Measurements from ENCODE around the gene CR1L.
"Not testable (repeated sequence)": the region's sequence is repeated elsewhere in the genome, so short reads cannot be mapped to it uniquely, and the experiment has no call there.

CR1L gene

GRCh38 chr1:207646171-207646570 lies 1.2 kb downstream of the CR1L start:
- no peak for DNase-seq (ENCODE audit: low read depth in 2 of 2)

- DNase-seq (ENCODE audit: low read depth in 2 of 2), result no peak
Measured at GRCh38 chr1:207646944-207647579, 2.1 kb downstream of the CR1L start.

- no peak for DNase-seq (ENCODE audit: low read depth in 2 of 2)
Measured at GRCh38 chr1:207647671-207648333, 2.9 kb downstream of the CR1L start.

- DNase-seq (ENCODE audit: low read depth in 2 of 2), result no peak
Measured at GRCh38 chr1:207648334-207649209, 3.6 kb downstream of the CR1L start.

- DNase-seq (ENCODE audit: low read depth in 2 of 2), result no peak
Measured at GRCh38 chr1:207649210-207649753, 4.3 kb downstream of the CR1L start.

DNA sequence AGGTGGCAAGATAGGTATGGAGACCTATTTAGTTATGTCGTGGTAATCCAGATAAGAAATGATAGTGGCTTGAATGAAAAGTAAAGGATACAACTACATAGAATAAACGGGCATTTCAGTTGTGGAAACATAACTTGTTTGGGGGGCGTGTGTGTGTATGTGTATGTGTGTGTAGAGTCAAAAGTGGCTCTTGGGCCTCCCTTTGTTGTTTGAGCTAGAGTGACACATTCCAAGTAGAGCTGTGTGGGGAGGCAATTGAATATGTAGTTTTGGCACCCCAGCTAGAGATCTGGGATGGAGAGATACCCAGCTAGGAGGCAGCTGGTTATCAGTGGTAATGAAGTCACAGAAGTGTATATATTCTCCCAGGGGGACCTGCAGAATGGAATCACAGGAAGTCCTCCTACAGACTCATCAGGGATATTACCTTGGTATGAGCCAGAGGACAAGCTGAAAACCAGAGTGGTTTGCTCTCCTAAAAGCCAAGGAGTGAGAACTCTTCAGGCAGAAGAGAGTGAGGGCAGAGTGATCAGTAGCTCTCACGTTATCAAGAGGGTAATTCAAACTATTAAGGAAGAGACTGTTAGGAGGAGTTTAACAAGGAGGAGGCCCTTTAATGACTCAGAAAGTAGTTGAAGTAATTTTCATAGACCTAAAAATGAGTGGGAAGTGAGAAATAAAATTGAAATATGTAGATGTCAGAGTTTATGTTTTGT lies 5.1 kb downstream of the CR1L start:
- no peak for DNase-seq (ENCODE audit: low read depth in 2 of 2)

DNA sequence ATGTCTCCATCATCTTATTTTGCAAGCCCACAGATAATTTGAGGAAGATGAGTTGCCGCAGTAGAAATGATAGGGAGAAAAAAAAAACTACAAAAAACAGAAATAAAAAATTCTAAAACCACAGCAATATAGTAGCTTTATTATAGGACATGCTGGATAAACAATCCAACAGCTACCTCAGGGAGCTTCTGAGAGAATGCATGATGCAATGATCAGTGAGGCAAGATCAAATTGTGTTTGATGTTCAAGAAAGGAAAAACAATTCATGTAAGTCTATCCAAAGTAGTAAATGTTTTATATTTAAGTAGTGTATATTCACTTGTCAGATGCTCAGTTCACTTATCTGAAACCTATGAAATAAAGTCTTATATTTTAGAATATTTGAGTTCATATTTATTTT lies 6.7 kb downstream of the CR1L start:
- no peak for DNase-seq (ENCODE audit: low read depth in 2 of 2)

DNA sequence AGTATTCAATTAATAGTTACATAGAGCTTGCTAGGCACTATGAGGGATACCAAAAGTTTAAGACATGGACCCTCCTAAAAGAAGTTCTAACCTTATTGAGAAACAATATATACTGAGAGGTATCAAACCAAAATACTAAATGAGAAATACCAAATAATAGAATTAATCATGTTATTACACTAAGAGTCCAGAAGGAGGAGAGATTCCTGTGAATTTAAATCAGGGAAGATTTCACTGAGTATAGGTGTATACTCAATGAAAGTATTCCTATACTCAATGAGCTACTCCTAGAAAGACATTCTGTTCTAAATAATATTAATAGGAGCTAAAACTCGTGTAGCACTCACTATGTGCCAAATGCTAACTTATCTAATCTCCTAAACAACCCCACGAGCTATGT lies 9.4 kb downstream of the CR1L start:
- no peak for DNase-seq (ENCODE audit: low read depth in 2 of 2)

GRCh38 chr1:207658408-207658807 lies 13.5 kb downstream of the CR1L start:
- no peak for DNase-seq (ENCODE audit: low read depth in 2 of 2)

DNA sequence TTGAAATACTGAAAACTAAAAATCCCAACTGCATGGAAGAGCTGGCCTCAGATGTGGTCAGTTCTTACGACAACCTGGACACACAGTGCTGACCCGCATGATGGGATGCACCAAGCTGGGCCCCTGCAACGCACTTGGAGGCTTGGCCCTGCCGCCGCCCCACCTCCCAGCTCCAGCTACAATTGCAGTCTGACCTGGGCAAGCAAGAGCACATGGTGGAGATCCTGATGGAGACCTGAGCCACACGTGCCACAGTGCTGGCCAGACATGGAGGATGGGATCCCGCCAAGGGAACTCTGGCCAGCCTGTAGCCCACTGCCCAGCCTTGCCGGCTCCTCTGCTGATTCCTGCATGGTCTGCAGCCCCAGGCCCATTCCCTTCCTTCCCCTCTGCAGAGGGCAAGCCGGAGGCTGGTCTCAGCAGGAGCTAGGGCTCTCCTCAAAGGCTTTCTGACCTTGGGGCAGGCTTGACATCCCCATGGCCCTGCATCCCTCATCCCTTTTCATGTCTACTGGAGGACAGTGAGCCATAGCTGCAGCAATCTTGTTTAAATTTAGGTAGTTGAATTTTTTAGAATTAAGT lies 14.1 kb downstream of the CR1L start:
- no peak for DNase-seq (ENCODE audit: low read depth in 2 of 2)

DNA sequence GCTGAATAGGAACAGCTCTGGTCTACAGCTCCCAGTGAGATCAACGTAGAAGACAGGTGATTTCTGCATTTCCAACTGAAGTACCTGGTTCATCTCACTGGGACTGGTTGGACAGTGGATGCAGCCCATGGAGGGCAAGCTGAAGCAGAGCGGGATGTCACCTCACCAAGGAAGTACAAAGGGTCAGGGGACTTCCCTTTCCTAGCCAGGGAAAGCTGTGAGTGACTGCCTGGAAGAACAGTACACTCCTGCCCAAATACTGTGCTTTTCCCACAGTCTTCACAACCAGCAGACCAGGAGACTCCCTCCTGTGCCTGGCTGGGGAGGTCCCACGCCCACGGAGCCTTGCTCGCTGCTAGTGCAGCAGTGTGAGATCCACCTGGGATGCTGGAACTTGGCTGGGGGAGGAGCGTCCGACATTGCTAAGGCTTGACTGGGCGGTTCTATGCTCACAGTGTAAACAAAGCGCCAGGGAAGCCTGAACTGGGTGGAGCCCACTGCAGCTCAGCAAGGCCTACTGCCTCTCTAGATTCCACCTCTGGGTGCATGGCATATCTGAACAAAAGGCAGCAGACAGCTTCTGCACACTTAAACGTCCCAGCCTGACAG lies 14.7 kb downstream of the CR1L start:
- DNase-seq (ENCODE audit: low read depth in 2 of 2), result no peak

DNA sequence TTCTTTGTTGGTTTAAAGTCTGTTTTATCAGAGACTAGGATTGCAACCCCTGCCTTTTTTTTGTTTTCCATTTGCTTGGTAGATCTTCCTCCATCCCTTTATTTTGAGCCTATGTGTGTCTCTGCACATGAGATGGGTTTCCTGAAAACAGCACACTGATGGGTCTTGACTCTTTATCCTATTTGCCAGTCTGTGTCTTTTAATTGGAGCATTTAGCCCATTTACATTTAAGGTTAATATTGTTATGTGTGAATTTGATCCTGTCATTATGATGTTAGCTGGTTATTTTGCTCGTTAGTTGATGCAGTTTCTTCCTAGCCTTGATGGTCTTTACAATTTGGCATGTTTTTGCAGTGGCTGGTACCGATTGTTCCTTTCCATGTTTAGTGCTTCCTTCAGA lies 16.5 kb downstream of the CR1L start:
- DNase-seq (ENCODE audit: low read depth in 2 of 2), result not testable (repeated sequence)

- no peak for DNase-seq (ENCODE audit: low read depth in 2 of 2)
Measured at GRCh38 chr1:207666342-207666741, 21.4 kb downstream of the CR1L start.

- DNase-seq (ENCODE audit: low read depth in 2 of 2), result no peak
Measured at GRCh38 chr1:207669528-207670009, 24.6 kb downstream of the CR1L start.

DNA sequence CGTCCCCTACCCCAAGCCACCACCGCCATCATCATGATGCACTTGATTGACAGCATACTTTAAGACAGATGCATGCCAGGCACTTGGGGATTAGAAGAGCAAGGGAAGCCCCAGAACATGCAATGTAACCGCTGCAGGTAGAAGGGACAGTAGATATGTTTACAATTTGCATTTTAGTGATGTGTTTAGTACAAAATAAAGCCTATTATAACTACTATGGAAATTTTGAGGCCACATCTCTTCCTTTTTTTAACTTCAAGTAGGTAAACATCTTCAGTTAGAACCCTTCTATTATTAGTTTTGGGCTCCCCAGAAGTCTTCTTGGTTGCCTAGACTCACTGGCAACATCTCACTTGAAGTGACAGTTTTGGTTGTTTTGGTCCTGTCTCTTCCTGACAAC lies 25.3 kb downstream of the CR1L start:
- DNase-seq (ENCODE audit: low read depth in 2 of 2), result no peak

DNA sequence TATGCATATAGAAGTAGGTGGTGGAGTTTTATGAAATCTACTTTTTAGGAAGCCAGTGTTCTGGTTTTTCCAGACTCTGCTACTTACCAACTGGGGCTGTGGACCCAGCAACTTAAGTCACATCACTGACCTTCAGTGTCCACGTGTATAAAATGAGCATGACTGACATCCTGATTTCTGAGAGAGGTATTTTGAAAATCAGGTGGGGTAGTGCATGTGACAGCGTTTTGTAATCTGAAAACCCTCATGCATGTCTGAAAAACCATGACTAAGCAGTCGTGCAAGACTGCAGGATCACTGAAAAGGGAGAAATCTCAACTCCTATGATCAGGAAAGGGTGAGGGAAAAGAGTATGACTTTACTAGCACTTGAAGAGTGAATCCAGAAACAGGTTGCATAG lies 26.1 kb downstream of the CR1L start:
- DNase-seq (ENCODE audit: low read depth in 2 of 2), result no peak

DNA sequence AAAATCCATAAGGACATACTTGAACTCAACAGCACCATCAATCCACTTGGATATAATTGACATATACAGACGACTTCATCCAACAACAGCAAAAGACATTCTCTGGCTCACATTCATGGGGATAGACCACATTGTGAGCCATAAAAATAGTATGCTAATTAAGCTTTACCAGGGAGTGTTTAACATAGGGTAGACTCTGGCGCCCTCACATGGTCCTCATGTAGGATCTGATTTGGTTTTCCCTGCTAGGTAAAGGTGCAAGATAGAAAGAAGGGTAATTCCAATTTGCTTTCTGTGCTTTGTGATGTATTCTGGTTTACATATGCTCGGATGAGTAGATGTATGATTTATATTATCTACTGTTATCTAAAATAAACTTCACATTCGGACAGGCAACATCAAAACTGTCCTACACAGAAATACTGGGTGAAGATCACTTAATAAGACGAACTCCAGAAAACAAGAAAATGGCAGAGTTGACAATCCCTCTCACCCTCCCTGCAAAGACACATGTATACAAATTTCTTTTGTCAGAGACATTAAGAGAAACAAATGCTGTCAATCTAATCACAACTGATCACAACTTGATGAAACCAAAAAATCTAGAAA lies 27.7 kb downstream of the CR1L start:
- no peak for DNase-seq (ENCODE audit: low read depth in 2 of 2)

GRCh38 chr1:207673399-207673798 lies 28.5 kb downstream of the CR1L start:
- DNase-seq (ENCODE audit: low read depth in 2 of 2), result no peak

DNA sequence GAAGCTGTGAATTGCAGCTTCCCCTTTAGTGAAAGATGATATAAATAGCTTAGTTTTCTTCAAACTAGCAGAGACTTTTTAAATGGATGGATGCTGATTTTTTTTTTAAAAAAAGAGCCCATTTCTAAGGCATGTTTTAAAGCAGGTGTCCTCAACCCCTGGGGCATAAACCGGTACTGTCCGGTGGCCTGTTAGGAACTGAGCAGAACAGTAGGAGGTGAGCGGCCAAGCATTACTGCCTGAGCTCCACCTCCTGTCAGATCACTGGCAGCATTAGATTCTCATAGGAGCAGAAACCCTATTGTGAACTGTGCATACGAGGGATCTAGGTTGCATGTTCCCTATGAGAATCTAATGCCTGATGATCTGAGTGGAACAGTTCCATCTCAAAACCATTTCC lies 31.2 kb downstream of the CR1L start:
- no peak for DNase-seq (ENCODE audit: low read depth in 2 of 2)

GRCh38 chr1:207680590-207681388 lies 35.9 kb downstream of the CR1L start:
- DNase-seq (ENCODE audit: low read depth in 2 of 2), result not testable (repeated sequence)

Measured in stimulated activated CD4-positive, alpha-beta T cell treated with anti-CD3 and anti-CD28 coated beads, Interleukin-12 subunit alpha, Interleukin-12 subunit beta, amount 100 ng/mL, for 24 hours (primary cell).